Erythroblast (primary cell): Measurements from ENCODE around the gene MNT.

Experiments
- GATA1 ChIP-seq: IDR thresholded peaks from 2 replicates; pipeline ENCODE4 v1.6.1; 2011; ENCODE audit warnings: low read depth, mild to moderate bottlenecking, control low read depth, low read length, moderate library complexity
- POLR2A ChIP-seq: IDR thresholded peaks from 2 replicates; pipeline ENCODE4 v1.6.1; 2011; ENCODE audit warnings: mild to moderate bottlenecking, low read length

- TF ChIP-seq POLR2A (no peak), GATA1 (no peak)
These were observed 24.8 kb downstream of the MNT start for GRCh38 chr17:2376107-2376506.
